Tibial nerve (tissue), 4 donors: Measurements from ENCODE around the gene ANKS1A. TPM values are rescaled to one million over a fixed set of nuclear protein-coding genes. Genes with fewer than 3 reads are reported as not detected.
A peak's percentile ranks its signal among the peaks of the same experiment; 100 is the strongest.

Experiments
- DNase-seq, 2 donors: peaks; one replicate each; pipeline ENCODE4 v3.0.0-alpha.2; 2019; ENCODE audit warnings: low spot score in 2 of 2
- H3K27ac ChIP-seq, 4 donors: fragments of 200-600 bp; sonication (generic) in 3 of 4; one replicate each; pipeline ENCODE4 v1.5.1; 2017 to 2019; ENCODE audit warnings: mild to moderate bottlenecking in 1 of 4
- H3K27me3 ChIP-seq, 2 donors: fragments of 200-600 bp; sonication (generic) in 1 of 2; one replicate each; pipeline versions ENCODE4 v1.5.1 to v1.6.0; 2017 to 2019
- H3K36me3 ChIP-seq, 3 donors: fragments of 200-600 bp; sonication (generic); one replicate each; pipeline ENCODE4 v1.5.1; 2018 to 2019
- H3K4me1 ChIP-seq, 4 donors: fragments of 200-600 bp; sonication (generic) in 3 of 4; one replicate each; pipeline ENCODE4 v1.5.1; 2017 to 2019
- H3K4me3 ChIP-seq, 4 donors: fragments of 200-600 bp; sonication (generic) in 3 of 4; one replicate each; pipeline ENCODE4 v1.5.1; 2017 to 2019; ENCODE audit warnings: mild to moderate bottlenecking in 1 of 4, moderate library complexity in 1 of 4
- H3K9me3 ChIP-seq, 4 donors: fragments of 200-600 bp; sonication (generic) in 3 of 4; one replicate each; pipeline ENCODE4 v1.5.1; 2017 to 2019
- CTCF ChIP-seq, 5 experiments: fragments of 200-600 bp in 3 of 5; fragments of 450-650 bp in 2 of 5; sonication (generic) in 3 of 5; IDR thresholded peaks; one replicate each; pipeline ENCODE4 v1.5.1; 2016 to 2019; ENCODE audit warnings: antibody characterized with exemption in 5 of 5, mild to moderate bottlenecking in 3 of 5, moderate library complexity in 2 of 5
- EP300 ChIP-seq, 2 donors: sonication (generic); formaldehyde crosslinking; IDR thresholded peaks; one replicate each; pipeline ENCODE4 v1.6.1; 2017; ENCODE audit warnings: antibody characterized with exemption in 2 of 2, mild to moderate bottlenecking in 1 of 2
- POLR2A ChIP-seq, 2 donors: fragments of 450-650 bp; IDR thresholded peaks; one replicate each; pipeline ENCODE4 v1.6.1; 2017; ENCODE audit warnings: antibody characterized with exemption in 2 of 2, mild to moderate bottlenecking in 2 of 2, moderate library complexity in 2 of 2
- WGBS, 2 donors: methylation state at CpG; one replicate each; pipeline ENCODE4 v1.1.5; 2018; 5-methylcytosine and 5-hydroxymethylcytosine counted together
- total RNA-seq, 4 donors: library from RNA; depleted of rRNA; stranded (reverse); fragments of >200 nt; gene quantifications; one replicate each; pipeline ENCODE4 v1.1.0, GENCODE V29; 2016

The ANKS1A gene
- total RNA-seq, 4 donors from 2014 or later, result 39.3 to 55.9 (median 44.0) TPM

GRCh38 chr6:35024551-35025054 lies 135.5 kb downstream of the ANKS1A start:
- H3K27ac ChIP-seq, result peak overlapping the region; percentile 61 to 98 (median 94)
- no peak for DNase-seq
- TF ChIP-seq EP300 (IDR thresholded peaks at IDR 0.05) (peak in 1 of 2 donors; percentile 70), POLR2A (IDR thresholded peaks at IDR 0.05) (no peak), CTCF (IDR thresholded peaks at IDR 0.05) (peak in 2 of 5 experiments; percentile 10 to 24)
- no peaks in the 10 kb centered on the region for H3K9me3 ChIP-seq
- no peaks in the 10 kb centered on the region for H3K27me3 ChIP-seq
- H3K4me1 ChIP-seq, result peaks cover 0 to 97% (median 49%) of the 10 kb centered on the region in 4 donors
- no peak overlapping the region for H3K4me3 ChIP-seq
- WGBS, 2 donors, result 14 to 20% methylated on average over 4 of the region's 4 CpGs
- H3K36me3 ChIP-seq, result no peaks in the 10 kb centered on the region

DNA sequence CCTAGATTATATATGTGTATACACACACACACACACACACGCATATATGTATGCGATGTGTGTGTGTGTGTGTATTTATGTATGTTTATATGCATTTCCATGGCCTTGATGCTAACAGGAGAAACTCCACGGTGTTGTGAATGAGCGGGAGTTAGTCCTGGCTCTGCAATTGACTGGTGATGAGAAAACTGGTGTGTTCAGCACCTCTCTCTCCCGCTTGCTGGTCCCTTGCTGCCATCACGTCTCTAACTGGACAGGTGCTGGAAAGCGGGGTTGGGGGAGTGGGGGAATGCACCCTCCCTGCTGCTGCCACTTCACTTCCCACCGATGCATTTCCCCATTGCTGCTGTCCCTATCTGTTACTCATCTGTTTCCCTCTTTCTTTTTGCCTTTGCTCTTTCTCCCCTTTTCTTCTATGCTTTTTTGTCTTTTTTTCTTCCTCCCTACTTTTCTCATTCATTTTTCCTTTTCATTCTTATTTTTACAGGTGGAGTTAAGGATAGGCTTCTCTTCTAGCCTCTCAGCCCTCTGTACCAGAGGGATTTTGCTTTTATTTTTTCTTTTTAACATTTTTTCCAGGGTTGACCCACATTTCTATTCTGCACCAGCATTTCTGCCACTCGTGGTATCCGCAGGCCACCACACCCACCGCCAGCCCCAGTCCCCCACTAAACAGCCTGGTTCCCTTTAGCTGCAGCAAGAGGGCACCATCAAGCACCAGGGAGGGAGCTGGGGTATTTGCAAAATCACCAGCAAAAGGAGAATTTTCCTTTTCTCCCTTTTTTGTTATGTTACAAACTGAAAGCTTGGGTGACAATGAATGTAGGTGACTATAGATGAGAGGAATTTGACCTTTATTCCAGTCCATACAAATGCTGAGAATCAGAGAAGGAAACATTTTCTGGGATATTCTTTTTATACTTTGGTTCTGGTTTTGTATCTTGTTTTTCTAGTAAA lies 136.5 kb downstream of the ANKS1A start:
- no peaks in the 10 kb centered on the region for H3K36me3 ChIP-seq
- peaks cover 0 to 97% (median 50%) of the 10 kb centered on the region in 4 donors for H3K4me1 ChIP-seq
- TF ChIP-seq POLR2A (IDR thresholded peaks at IDR 0.05) (no peak), CTCF (IDR thresholded peaks at IDR 0.05) (peak in 3 of 5 experiments; percentile 28 to 48 (median 46))
- no peak for DNase-seq
- no peaks in the 10 kb centered on the region for H3K27me3 ChIP-seq
- peak overlapping the region in 1 of 4 donors; percentile 3 for H3K4me3 ChIP-seq
- peak overlapping the region; percentile 61 to 98 (median 94) for H3K27ac ChIP-seq
- H3K9me3 ChIP-seq, result no peaks in the 10 kb centered on the region
- 32 to 36% methylated on average over 11 of the region's 11 CpGs for WGBS, 2 donors

- no peak overlapping the region for H3K4me3 ChIP-seq
- no peaks in the 10 kb centered on the region for H3K9me3 ChIP-seq
- H3K4me1 ChIP-seq, result peaks cover 0 to 95% (median 43%) of the 10 kb centered on the region in 4 donors
- TF ChIP-seq EP300 (IDR thresholded peaks at IDR 0.05) (no peak), POLR2A (IDR thresholded peaks at IDR 0.05) (no peak), CTCF (IDR thresholded peaks at IDR 0.05) (no peak)
- no peaks in the 10 kb centered on the region for H3K27me3 ChIP-seq
- no peaks in the 10 kb centered on the region for H3K36me3 ChIP-seq
- peak overlapping the region; percentile 61 to 98 (median 94) for H3K27ac ChIP-seq
- 60 to 66% methylated on average over 5 of the region's 5 CpGs for WGBS, 2 donors
- no peak for DNase-seq
Observed at GRCh38 chr6:35026434-35027222, 137.6 kb downstream of the ANKS1A start.

DNA sequence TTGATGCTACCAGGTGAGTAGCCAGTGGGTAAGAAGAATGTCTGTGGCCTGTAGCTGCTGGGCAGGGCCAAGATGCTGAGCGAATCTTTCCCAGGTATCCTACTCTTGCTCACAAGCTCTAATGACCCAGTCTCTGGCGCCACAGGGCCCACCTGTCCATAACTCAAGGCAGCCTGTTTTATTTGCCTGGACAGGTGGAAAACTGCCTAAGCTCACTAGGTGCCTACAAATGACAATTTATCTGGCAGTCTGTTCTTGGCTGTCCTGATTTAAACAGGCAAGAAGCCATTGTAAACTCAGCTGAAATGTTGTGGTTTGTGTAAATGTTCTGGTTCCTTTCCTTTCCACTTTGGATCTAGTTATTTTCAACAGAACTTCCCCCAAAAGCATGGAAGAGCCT lies 138.8 kb downstream of the ANKS1A start:
- Histone ChIP-seq H3K4me3 (no peak overlapping the region), H3K27me3 (no peaks in the 10 kb centered on the region), H3K4me1 (peaks cover 0 to 93% (median 40%) of the 10 kb centered on the region in 4 donors), H3K36me3 (no peaks in the 10 kb centered on the region), H3K27ac (peak overlapping the region; percentile 25 to 98 (median 66)), H3K9me3 (no peaks in the 10 kb centered on the region)
- no peak for DNase-seq
- no peak for TF ChIP-seq CTCF (IDR thresholded peaks at IDR 0.05)
- no peak for TF ChIP-seq POLR2A (IDR thresholded peaks at IDR 0.05)
- no peak for TF ChIP-seq EP300 (IDR thresholded peaks at IDR 0.05)
- 89 to 92% methylated on average over 2 of the region's 2 CpGs for WGBS, 2 donors
